Calu3 (cell line): ENCODE results near the gene FYCO1. TPM values are rescaled to one million over a fixed set of nuclear protein-coding genes. Genes with fewer than 3 reads are reported as not detected.

Experiments used
- BruUV-seq: library from RNA; stranded (reverse); fragments of 400-500 nt; replicated peaks from 2 replicates; lab custom pipeline; 2021; lab: Mats Ljungman, UMichigan
- CTCF ChIA-PET: fragments of 300-600 bp; sonication (Branson Sonifier 250); formaldehyde crosslinking; loops from one replicate; lab custom pipeline; 2022; ENCODE audit warnings: antibody characterized with exemption; lab: Charles Lee
- DNase-seq: peaks from one replicate; pipeline ENCODE4 v3.0.0; 2022
- H3K27ac Mint-ChIP-seq: one replicate; pipeline ENCODE4 v1.8.0; 2022; ENCODE audit warnings: mixed read lengths; ENCODE audit not compliant: unreplicated experiment
- H3K27me3 Mint-ChIP-seq: one replicate; pipeline ENCODE4 v1.8.0; 2022; ENCODE audit warnings: mixed read lengths; ENCODE audit not compliant: unreplicated experiment
- H3K36me3 Mint-ChIP-seq: one replicate; pipeline ENCODE4 v1.8.0; 2022; ENCODE audit warnings: mild to moderate bottlenecking, moderate library complexity, mixed read lengths; ENCODE audit not compliant: insufficient read depth, unreplicated experiment
- H3K4me1 Mint-ChIP-seq: one replicate; pipeline ENCODE4 v1.8.0; 2022; ENCODE audit warnings: mild to moderate bottlenecking, low read depth, mixed read lengths; ENCODE audit not compliant: unreplicated experiment
- H3K4me3 Mint-ChIP-seq: one replicate; pipeline ENCODE4 v1.8.0; 2022; ENCODE audit warnings: mild to moderate bottlenecking, low read depth, moderate library complexity, mixed read lengths; ENCODE audit not compliant: unreplicated experiment
- H3K9me3 Mint-ChIP-seq: one replicate; pipeline ENCODE4 v1.8.0; 2022; ENCODE audit warnings: low read depth, mixed read lengths; ENCODE audit not compliant: unreplicated experiment
- intact Hi-C: fragments of 100-400 bp; cut with micrococcal nuclease; formaldehyde crosslinking; loops from one replicate; pipeline ENCODE4 v1.10.0; 2022; ENCODE audit not compliant: unreplicated experiment
- total RNA-seq: library from RNA; stranded (reverse); gene quantifications from 2 replicates; pipeline ENCODE4 v1.2.3, GENCODE V29; 2022
- TF ChIP-seq, protein P1 (sequence below): fragments of 200-600 bp; IDR thresholded peaks from one replicate; pipeline ENCODE4 v1.8.0; 2022; ENCODE audit warnings: antibody characterized with exemption; ENCODE audit not compliant: unreplicated experiment

Gene FYCO1
- total RNA-seq, 1 experiment from 2014 or later = 24.5 TPM

DNA sequence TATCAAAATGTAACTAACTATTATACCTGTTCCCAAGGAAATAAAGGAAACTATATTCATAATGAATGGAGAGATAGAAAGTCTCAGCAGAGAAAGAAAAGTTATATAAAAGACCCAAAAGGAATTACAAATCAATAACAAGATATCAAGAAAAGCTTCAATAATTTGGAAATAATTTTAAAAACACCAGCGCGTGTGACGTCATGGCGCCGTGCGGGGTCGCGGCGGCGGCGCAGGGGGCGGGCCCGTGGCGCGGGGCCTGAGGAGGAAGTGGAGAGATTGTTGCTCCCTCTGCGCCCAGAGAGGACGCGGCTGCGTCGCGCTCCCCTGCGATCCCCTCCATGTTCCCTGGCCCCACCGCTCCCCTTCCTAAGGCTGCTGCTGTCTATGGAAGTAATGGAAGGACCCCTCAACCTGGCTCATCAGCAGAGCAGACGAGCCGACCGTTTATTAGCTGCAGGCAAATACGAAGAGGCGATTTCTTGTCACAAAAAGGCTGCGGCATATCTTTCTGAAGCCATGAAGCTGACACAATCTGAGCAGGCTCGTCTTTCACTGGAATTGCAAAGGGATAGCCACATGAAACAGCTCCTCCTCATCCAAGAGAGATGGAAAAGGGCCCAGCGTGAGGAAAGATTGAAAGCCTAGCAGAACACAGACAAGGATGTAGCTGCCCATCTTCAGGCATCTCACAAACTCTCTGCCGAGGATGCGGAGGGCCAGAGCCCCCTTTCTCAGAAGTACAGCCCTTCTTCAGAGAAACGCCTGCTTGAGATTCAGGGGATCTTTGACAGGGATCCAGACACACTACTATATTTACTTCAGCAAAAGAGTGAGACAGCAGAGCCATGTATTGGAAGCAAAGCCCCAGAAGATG is 27.5 kb upstream of the FYCO1 start:
- no peak for DNase-seq
- H3K36me3 Mint-ChIP-seq = no peaks in the 10 kb centered on the region
- peaks cover 5% of the 10 kb centered on the region for H3K9me3 Mint-ChIP-seq
- intact Hi-C loops = no loop called here
- CTCF ChIA-PET = no interaction called here
- peaks cover 70% of the 10 kb centered on the region for H3K27me3 Mint-ChIP-seq
- H3K27ac Mint-ChIP-seq = no peak overlapping the region
- TF ChIP-seq, protein P1, sequence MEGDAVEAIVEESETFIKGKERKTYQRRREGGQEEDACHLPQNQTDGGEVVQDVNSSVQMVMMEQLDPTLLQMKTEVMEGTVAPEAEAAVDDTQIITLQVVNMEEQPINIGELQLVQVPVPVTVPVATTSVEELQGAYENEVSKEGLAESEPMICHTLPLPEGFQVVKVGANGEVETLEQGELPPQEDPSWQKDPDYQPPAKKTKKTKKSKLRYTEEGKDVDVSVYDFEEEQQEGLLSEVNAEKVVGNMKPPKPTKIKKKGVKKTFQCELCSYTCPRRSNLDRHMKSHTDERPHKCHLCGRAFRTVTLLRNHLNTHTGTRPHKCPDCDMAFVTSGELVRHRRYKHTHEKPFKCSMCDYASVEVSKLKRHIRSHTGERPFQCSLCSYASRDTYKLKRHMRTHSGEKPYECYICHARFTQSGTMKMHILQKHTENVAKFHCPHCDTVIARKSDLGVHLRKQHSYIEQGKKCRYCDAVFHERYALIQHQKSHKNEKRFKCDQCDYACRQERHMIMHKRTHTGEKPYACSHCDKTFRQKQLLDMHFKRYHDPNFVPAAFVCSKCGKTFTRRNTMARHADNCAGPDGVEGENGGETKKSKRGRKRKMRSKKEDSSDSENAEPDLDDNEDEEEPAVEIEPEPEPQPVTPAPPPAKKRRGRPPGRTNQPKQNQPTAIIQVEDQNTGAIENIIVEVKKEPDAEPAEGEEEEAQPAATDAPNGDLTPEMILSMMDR = no peak
- no peak overlapping the region for H3K4me3 Mint-ChIP-seq
- H3K4me1 Mint-ChIP-seq = no peaks in the 10 kb centered on the region
- BruUV-seq = no TSS peak

DNA sequence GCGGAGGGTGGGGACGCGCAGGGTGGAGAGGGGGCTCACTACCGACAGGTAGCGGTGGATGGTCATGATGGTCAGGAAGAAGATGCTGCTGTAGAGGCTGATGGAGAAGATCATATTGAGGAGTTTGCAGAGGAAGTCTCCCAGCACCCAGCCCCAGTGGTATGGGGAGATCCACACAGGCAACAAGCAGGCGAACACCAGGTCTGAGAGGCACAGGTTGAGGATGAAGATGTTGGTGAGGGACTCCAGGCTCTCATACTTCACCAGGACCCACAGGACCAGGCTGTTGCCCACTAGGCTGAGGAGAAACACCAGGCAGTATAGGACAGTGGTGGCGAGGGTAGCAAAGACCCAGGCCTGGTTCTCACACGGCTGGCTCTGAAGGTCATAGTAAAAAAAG is 25.9 kb upstream of the FYCO1 start:
- intact Hi-C loops = no loop called here
- no peaks in the 10 kb centered on the region for H3K36me3 Mint-ChIP-seq
- CTCF ChIA-PET = no interaction called here
- TF ChIP-seq, protein P1 = no peak
- no peak for DNase-seq
- no peak overlapping the region for H3K4me3 Mint-ChIP-seq
- H3K4me1 Mint-ChIP-seq = no peaks in the 10 kb centered on the region
- H3K27ac Mint-ChIP-seq = no peak overlapping the region
- BruUV-seq = no TSS peak
- peaks cover 75% of the 10 kb centered on the region for H3K27me3 Mint-ChIP-seq
- H3K9me3 Mint-ChIP-seq = no peaks in the 10 kb centered on the region

DNA sequence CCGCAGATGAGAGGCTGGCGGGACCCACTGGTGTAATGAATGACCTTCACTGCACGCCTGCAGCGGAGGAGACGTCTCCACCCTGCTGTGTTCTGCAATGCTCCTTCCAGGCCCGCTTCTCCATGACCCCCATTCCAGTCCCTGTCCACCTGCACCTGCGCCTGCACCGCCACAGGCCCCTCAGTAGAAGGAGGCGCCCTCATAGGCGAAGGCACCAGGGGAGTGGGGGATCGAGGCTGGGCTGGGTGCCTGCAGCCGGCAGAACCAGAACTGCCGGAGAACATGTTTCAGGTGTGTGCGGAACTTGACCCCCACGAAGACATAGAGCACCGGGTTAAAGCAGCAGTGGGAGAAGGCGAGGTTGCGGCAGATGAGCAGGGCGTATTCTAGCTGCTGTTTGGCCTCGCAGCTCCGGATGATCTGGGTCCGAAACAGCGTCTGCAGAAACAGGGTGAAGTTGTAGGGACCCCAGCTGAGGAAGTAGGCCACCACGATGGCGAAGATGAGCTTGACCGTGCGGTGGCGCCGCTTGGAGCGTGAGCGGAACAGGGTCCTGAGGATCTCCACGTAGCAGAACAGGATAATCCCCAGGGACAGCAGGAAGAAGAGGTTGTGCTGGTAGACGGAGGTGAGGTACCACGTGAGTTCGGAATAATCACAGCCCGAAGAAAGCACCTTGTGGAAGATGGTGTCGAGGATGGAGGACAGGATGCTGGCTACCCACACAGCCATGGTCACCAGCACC is 25.3 kb upstream of the FYCO1 start:
- CTCF ChIA-PET = no interaction called here
- H3K4me1 Mint-ChIP-seq = no peaks in the 10 kb centered on the region
- H3K27me3 Mint-ChIP-seq = peaks cover 80% of the 10 kb centered on the region
- no peaks in the 10 kb centered on the region for H3K9me3 Mint-ChIP-seq
- intact Hi-C loops = no loop called here
- TF ChIP-seq, protein P1 = no peak
- no peak overlapping the region for H3K4me3 Mint-ChIP-seq
- DNase-seq = no peak
- no peaks in the 10 kb centered on the region for H3K36me3 Mint-ChIP-seq
- no TSS peak for BruUV-seq
- H3K27ac Mint-ChIP-seq = no peak overlapping the region

DNA sequence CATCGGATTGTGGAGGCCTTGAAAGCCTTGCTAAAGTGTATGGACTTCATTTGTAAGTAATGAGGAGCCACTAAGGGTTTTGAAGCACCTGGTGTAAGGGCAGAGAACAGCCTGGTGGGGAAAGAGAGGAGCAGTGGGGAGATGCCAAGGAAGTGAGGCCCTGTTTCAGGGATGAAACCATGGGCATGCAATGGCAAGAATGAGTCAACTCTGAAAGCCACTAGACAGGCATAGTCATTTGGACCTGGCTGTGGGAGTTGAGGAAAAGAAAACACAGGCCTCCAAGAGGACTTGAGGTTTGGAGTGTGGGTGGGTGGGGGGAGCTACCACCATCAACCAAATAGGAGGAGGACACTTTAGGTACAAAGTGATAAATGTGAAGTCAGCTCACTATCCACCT is 24.1 kb upstream of the FYCO1 start:
- no TSS peak for BruUV-seq
- Mint-ChIP-seq H3K4me3 (no peak overlapping the region), H3K27me3 (peaks cover 85% of the 10 kb centered on the region)

More for the DNA sequence above, 24.1 kb upstream of the FYCO1 start:
- TF ChIP-seq, protein P1 = no peak
- CTCF ChIA-PET = no interaction called here
- no peak for DNase-seq
- Mint-ChIP-seq H3K4me1 (no peaks in the 10 kb centered on the region), H3K27ac (no peak overlapping the region), H3K36me3 (no peaks in the 10 kb centered on the region), H3K9me3 (no peaks in the 10 kb centered on the region)
- intact Hi-C loops = no loop called here
